Germinal center (tissue), 1 donor: ENCODE results near the gene ZNF236.

Source experiments
- DNase-seq: peaks from one replicate; pipeline ENCODE4 v3.0.0; 2012; ENCODE audit warnings: mixed read lengths, low spot score

ZNF236 gene

GRCh38 chr18:76972846-76973519 lies 150.6 kb downstream of the ZNF236 start:
- DNase-seq: no peak

GRCh38 chr18:76973520-76974266 lies 151.3 kb downstream of the ZNF236 start:
- DNase-seq: no peak

- DNase-seq: no peak
Observed at GRCh38 chr18:76974386-76974785, 152.0 kb downstream of the ZNF236 start.

- no peak for DNase-seq
Observed at GRCh38 chr18:76975577-76976110, 153.3 kb downstream of the ZNF236 start.

- no peak for DNase-seq
Observed at GRCh38 chr18:76977108-76977621, 154.8 kb downstream of the ZNF236 start.

- no peak for DNase-seq
Observed at GRCh38 chr18:76977684-76978232, 155.4 kb downstream of the ZNF236 start.

- peak; percentile 28 for DNase-seq
Observed at GRCh38 chr18:76978616-76979015, 156.3 kb downstream of the ZNF236 start.

- DNase-seq: no peak
Observed at GRCh38 chr18:76979111-76979751, 156.9 kb downstream of the ZNF236 start.

- DNase-seq: no peak
Observed at GRCh38 chr18:76979906-76980305, 157.5 kb downstream of the ZNF236 start.

GRCh38 chr18:76980663-76981395 lies 158.5 kb downstream of the ZNF236 start:
- peak; percentile 54 for DNase-seq

GRCh38 chr18:76981396-76981968 lies 159.1 kb downstream of the ZNF236 start:
- DNase-seq: peak; percentile 42

- DNase-seq: no peak
Observed at GRCh38 chr18:76982038-76982437, 159.7 kb downstream of the ZNF236 start.

GRCh38 chr18:76982841-76983583 lies 160.7 kb downstream of the ZNF236 start:
- peak; percentile 91 for DNase-seq

GRCh38 chr18:76983613-76984051 lies 161.3 kb downstream of the ZNF236 start:
- DNase-seq: no peak

- no peak for DNase-seq
Observed at GRCh38 chr18:76984193-76985155, 162.1 kb downstream of the ZNF236 start.

GRCh38 chr18:76985156-76985950 lies 163.0 kb downstream of the ZNF236 start:
- DNase-seq: no peak

- DNase-seq: no peak
Observed at GRCh38 chr18:76985951-76986236, 163.5 kb downstream of the ZNF236 start.

GRCh38 chr18:76986406-76986805 lies 164.0 kb downstream of the ZNF236 start:
- DNase-seq: no peak
